Cardiac fibroblast (primary cell): ENCODE measurements around the gene PRIMPOL.

ENCODE experiments used
- DNase-seq, 2 donors: peaks; one replicate each; pipeline versions ENCODE4 v3.0.0 to v3.0.0-alpha.2; 2010; ENCODE audit warnings: low read depth in 2 of 2
- H3K4me3 ChIP-seq, 2 donors: replicated peaks in 1 of 2; 1 replicate in 1 of 2; 2 replicates in 1 of 2; pipeline ENCODE4 v1.5.1; 2011; ENCODE audit warnings: low read depth in 2 of 2, low read length in 2 of 2, mild to moderate bottlenecking in 2 of 2, moderate library complexity in 1 of 2
- CTCF ChIP-seq: IDR thresholded peaks from one replicate; pipeline ENCODE4 v1.5.1; 2011; ENCODE audit warnings: low read depth, mild to moderate bottlenecking, low read length, inconsistent platforms

PRIMPOL gene

GRCh38 chr4:184694412-184694956 is 44.9 kb downstream of the PRIMPOL start:
- H3K4me3 ChIP-seq: no peak overlapping the region
- TF ChIP-seq CTCF: no peak
- DNase-seq: no peak

DNA sequence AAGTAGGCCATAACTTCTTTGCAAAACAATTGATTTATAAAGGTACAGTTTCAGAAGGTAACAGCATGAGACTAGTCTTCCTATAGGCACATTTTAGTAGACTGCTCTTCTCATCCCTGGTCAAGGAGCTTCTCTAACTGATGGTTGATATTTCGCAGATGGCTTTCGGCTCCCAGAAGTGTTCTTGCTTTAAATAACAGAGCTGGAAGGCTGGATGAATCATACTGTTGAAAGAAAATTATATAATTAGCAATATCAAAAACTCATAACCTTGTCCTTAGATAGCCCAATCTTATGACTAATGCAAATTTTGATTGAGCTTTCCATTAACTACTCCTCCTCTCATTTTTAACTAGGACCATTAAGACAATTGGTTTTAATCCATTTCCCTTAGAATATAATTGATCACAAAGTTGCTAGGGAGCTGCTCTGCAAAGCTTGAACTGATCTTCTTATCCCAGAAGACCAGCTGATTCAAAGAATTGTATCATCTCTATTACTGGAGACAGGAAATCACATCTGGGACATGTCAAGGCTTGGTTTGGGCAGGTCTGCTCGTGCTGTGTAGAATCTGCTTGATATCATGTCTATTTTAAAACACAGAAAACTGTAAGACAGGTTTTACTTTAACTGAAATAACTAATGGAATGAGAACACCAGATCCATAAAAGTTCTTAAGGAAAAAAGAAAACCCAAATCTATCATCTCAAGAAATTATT is 45.8 kb downstream of the PRIMPOL start:
- H3K4me3 ChIP-seq: no peak overlapping the region
- TF ChIP-seq CTCF: no peak
- DNase-seq: peak in 1 of 2 donors; percentile 14

- TF ChIP-seq CTCF: no peak
- H3K4me3 ChIP-seq: no peak overlapping the region
These were observed 48.4 kb downstream of the PRIMPOL start for GRCh38 chr4:184697956-184698355.

DNA sequence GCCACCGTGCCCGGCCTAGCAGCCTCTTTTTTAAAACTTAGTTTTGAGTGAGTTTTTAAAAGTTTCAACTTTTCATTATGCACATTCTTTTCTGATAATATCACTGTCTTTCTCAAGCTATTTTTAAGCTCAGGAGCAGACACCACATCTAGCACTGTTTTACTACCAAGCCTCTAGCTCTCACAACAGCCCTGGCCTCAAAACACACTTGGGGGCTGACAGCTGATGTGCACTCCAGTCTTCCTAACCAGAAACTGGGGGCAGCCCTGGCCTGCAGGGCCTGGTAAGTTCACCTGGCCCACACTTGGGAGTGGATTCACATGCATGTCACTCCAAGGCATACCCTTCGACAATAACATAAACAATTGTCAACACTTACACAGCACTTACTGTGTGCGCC is 50.4 kb downstream of the PRIMPOL start:
- TF ChIP-seq CTCF: no peak
- no peak for DNase-seq
- no peak overlapping the region for H3K4me3 ChIP-seq

More at GRCh38 chr4:184697956-184698355, 48.4 kb downstream of the PRIMPOL start:
- DNase-seq: no peak

GRCh38 chr4:184702114-184702513 is 52.6 kb downstream of the PRIMPOL start:
- DNase-seq: no peak
- no peak for TF ChIP-seq CTCF
- no peak overlapping the region for H3K4me3 ChIP-seq

GRCh38 chr4:184705692-184706091 is 56.2 kb downstream of the PRIMPOL start:
- no peak for DNase-seq
- no peak for TF ChIP-seq CTCF
- H3K4me3 ChIP-seq: no peak overlapping the region
